22Rv1 (cell line): ENCODE results near the gene MICB.

ENCODE experiments used
- H3K27ac ChIP-seq: fragments of 450-650 bp; 2 replicates; pipeline ENCODE4 v1.5.1; 2017
- ZFX ChIP-seq: fragments of 450-650 bp; IDR thresholded peaks from 2 replicates; pipeline ENCODE4 v1.6.1; 2017; ENCODE audit warnings: antibody characterized with exemption, borderline replicate concordance
- TF ChIP-seq, protein P1 (sequence below): fragments of 450-650 bp; IDR thresholded peaks from 2 replicates; pipeline ENCODE4 v1.5.1; 2017; ENCODE audit warnings: mild to moderate bottlenecking

MICB gene

DNA sequence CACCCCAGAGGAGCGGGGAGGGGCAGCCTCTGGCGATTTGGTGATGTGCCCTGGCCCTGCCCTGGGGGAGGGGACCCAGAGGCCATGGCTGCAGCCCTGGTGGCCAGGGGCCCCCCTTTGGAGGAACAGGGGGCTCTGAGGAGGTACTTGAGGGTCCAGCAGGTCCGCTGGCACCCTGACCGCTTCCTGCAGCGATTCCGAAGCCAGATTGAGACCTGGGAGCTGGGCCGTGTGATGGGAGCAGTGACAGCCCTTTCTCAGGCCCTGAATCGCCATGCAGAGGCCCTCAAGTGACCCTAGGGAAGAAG lies 60.3 kb downstream of the MICB start:
- TF ChIP-seq ZFX: no peak
- TF ChIP-seq, protein P1, sequence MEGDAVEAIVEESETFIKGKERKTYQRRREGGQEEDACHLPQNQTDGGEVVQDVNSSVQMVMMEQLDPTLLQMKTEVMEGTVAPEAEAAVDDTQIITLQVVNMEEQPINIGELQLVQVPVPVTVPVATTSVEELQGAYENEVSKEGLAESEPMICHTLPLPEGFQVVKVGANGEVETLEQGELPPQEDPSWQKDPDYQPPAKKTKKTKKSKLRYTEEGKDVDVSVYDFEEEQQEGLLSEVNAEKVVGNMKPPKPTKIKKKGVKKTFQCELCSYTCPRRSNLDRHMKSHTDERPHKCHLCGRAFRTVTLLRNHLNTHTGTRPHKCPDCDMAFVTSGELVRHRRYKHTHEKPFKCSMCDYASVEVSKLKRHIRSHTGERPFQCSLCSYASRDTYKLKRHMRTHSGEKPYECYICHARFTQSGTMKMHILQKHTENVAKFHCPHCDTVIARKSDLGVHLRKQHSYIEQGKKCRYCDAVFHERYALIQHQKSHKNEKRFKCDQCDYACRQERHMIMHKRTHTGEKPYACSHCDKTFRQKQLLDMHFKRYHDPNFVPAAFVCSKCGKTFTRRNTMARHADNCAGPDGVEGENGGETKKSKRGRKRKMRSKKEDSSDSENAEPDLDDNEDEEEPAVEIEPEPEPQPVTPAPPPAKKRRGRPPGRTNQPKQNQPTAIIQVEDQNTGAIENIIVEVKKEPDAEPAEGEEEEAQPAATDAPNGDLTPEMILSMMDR: no peak
- H3K27ac ChIP-seq: no peak overlapping the region

DNA sequence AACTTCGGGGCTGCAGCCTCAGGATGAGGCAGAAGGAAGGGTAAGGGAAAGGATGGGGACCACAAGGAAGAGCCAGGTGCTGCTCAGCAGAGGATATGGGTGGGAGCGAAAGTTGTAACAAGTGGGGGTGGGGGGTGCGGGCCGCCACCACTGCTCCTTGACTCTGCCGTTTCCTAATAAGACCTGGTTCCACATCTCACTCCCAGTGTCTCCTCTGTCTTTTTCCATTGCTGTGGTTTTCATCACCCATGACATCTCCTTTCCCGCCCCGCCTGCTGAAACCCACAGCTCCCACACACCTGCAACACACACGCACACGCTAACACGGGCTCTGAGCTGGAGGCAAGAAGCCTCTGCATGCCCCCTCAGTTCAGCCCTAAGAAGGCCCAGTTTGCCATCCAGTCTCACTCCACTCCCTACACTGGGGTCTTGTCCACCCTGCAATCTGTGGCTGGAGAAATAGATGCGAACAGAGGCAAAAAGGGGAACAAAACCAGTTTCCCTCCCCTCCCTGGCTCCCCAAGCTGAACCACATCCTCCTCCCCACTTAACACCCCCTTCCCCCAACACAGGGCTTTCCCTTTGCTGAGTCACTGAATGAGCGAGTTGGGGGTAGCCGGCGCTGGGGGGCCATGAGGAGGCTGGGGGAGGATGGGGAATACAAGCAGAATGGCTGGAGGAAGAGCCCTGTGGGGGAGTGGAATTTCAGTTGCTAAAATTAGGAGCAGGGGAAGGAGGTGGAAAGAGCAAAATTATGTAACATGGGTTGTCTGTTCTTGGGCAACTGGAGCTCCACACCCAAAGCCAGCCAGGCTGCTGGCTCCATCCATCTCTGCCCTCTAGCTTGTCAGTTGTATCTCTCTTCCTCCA lies 60.9 kb downstream of the MICB start:
- H3K27ac ChIP-seq: no peak overlapping the region

DNA sequence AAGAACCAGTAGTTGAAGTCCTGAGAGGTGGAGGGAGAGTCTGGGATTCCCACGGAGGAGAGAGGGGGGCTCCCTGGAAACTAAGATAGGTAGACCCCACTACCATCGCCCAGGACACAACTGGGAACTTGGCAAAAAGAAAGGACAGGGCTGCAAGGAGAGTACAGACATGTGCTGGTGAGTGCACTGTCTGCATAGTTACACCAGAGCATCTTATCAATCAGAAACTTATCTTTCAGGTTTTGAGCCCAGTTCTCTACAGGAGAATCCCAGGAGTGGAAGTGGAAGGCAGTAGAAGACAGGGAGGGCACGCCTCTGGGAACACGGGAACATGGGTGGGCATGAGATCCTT lies 61.6 kb downstream of the MICB start:
- no peak for TF ChIP-seq ZFX
- TF ChIP-seq, protein P1: no peak
- H3K27ac ChIP-seq: no peak overlapping the region

More for the DNA sequence above, 60.9 kb downstream of the MICB start:
- TF ChIP-seq, protein P1: no peak

DNA sequence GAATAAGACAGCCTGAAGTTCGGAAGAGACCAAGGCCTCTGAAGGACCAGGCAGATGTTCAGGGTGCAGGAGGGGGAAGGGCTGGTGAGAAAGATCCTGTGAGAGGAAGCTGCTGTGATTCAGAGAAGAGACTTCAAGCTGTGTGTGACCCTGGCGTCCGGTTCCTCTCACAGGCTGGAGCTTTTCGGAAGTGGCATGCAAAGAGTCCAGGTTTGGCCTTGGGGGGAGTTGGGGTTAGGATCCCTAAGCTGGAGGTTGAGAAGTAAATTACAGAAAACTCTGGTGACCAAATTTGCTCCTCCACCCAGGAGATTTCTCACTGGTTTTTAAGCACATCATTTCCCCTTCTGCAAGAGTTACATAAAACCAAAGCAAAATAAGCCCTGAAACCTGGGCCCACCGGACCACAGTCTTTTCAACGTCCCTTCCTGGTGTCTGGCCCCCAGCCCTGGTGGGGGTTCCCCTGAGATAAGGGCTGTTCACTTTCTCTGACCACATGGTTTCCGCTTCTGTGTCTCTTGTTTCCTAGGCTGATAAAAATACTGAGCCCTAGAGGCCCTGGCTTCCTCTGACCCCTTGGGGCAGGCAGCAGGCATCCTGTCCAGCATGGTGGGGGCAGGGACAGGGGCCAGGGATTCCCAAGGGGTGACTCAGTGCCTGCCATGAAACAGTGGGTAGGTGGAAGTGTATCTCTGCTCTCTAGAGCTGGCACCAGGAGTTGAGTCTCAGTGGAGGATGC lies 62.2 kb downstream of the MICB start:
- no peak overlapping the region for H3K27ac ChIP-seq
- TF ChIP-seq, protein P1: no peak
- TF ChIP-seq ZFX: no peak

DNA sequence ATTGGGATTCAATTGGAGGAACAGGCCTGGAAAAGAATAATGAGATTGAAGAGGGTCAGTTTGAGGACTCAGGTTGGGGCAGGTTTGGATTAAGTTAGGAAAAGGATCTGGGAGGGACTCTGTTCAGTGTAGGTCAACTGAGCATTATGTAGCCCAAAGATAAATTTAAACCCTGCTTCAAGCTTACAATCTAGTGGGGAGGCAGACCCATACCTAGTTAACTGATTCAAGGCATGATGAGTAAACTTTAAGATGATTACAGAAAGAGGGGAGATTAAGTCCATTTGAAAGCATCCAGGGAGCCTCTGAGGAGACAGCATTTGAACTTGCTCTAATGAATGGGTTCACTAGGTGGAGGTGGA lies 62.7 kb downstream of the MICB start:
- H3K27ac ChIP-seq: no peak overlapping the region
- TF ChIP-seq ZFX: no peak
